Effector CD4-positive, alpha-beta T cell (primary cell): ENCODE results near the gene CPOX.

Experiments used
- DNase-seq: peaks from one replicate; pipeline ENCODE4 v3.0.0-alpha.2; 2020

CPOX gene

GRCh38 chr3:98532709-98533571 lies 60.5 kb downstream of the CPOX start:
- DNase-seq: no peak

- no peak for DNase-seq
Measured at GRCh38 chr3:98532275-98532637, 61.2 kb downstream of the CPOX start.

- no peak for DNase-seq
Measured at GRCh38 chr3:98531622-98532274, 61.7 kb downstream of the CPOX start, which contains the start of gene GPR15. Gene GPR15, plus strand, starts transcription at chr3:98531978. Its CDS starts 56 bp downstream, at chr3:98532034.

- no peak for DNase-seq
Measured at GRCh38 chr3:98530676-98531075, 62.7 kb downstream of the CPOX start.

- no peak for DNase-seq
Measured at GRCh38 chr3:98529856-98530459, 63.5 kb downstream of the CPOX start.
